H9 (cell line): Measurements from ENCODE around the gene ANAPC16. TPM values are rescaled to one million over a fixed set of nuclear protein-coding genes. Genes with fewer than 3 reads are reported as not detected.

Experiments
- DNase-seq: peaks from one replicate; pipeline ENCODE4 v3.0.0-alpha.2; 2017
- H2AFZ ChIP-seq: one replicate; pipeline ENCODE4 v1.6.1; 2013; ENCODE audit warnings: mild to moderate bottlenecking, low read length, control low read depth, moderate library complexity
- H2AK5ac ChIP-seq: 2 replicates; pipeline ENCODE4 v1.6.1; 2013; ENCODE audit warnings: low read length, control low read depth, mixed read lengths; ENCODE audit not compliant: insufficient read length
- H2BK120ac ChIP-seq: one replicate; pipeline ENCODE4 v1.6.1; 2013; ENCODE audit warnings: low read depth, mild to moderate bottlenecking, low read length, control low read depth, inconsistent platforms; ENCODE audit not compliant: poor library complexity, severe bottlenecking
- H2BK12ac ChIP-seq: 2 replicates; pipeline ENCODE4 v1.6.1; 2013; ENCODE audit warnings: low read length, control low read depth, mixed read lengths, low read depth; ENCODE audit not compliant: insufficient read length
- H2BK15ac ChIP-seq: 2 replicates; pipeline ENCODE4 v1.6.1; 2013; ENCODE audit warnings: low read depth, low read length, control low read depth
- H2BK20ac ChIP-seq: one replicate; pipeline ENCODE4 v1.6.1; 2013; ENCODE audit warnings: low read depth, mild to moderate bottlenecking, low read length, control low read depth, inconsistent platforms; ENCODE audit not compliant: poor library complexity, severe bottlenecking
- H2BK5ac ChIP-seq: 2 replicates; pipeline ENCODE4 v1.6.1; 2013; ENCODE audit warnings: low read length, control low read depth, mixed read lengths; ENCODE audit not compliant: insufficient read length
- H3K14ac ChIP-seq: 2 replicates; pipeline ENCODE4 v1.6.1; 2013; ENCODE audit warnings: low read length, control low read depth; ENCODE audit not compliant: insufficient read depth
- H3K18ac ChIP-seq: 2 replicates; pipeline ENCODE4 v1.6.1; 2013; ENCODE audit warnings: low read depth, mild to moderate bottlenecking, mixed read lengths, low read length, control low read depth; ENCODE audit not compliant: insufficient read length
- H3K23ac ChIP-seq: 2 replicates; pipeline ENCODE4 v1.6.1; 2013; ENCODE audit warnings: low read length, control low read depth, mixed read lengths, low read depth; ENCODE audit not compliant: insufficient read length
- H3K23me2 ChIP-seq: 2 replicates; pipeline ENCODE4 v1.6.1; 2013; ENCODE audit warnings: low read depth, mild to moderate bottlenecking, mixed read lengths, low read length, control low read depth; ENCODE audit not compliant: insufficient read length, poor library complexity, severe bottlenecking
- H3K27ac ChIP-seq: 2 replicates; pipeline ENCODE4 v1.5.1; 2013; ENCODE audit warnings: low read length, control low read depth, mixed read lengths, low read depth; ENCODE audit not compliant: insufficient read length
- H3K27me3 ChIP-seq: 2 replicates; pipeline ENCODE4 v1.6.1; 2013; ENCODE audit warnings: low read length, control low read depth, inconsistent platforms; ENCODE audit not compliant: insufficient read depth
- H3K4ac ChIP-seq: 2 replicates; pipeline ENCODE4 v1.6.1; 2013; ENCODE audit warnings: low read depth, mild to moderate bottlenecking, control low read depth, inconsistent platforms, low read length, moderate library complexity
- H3K4me1 ChIP-seq: 2 replicates; pipeline ENCODE4 v1.6.1; 2013; ENCODE audit warnings: low read length, control low read depth, inconsistent platforms; ENCODE audit not compliant: insufficient read depth
- H3K4me2 ChIP-seq: 2 replicates; pipeline ENCODE4 v1.6.1; 2013; ENCODE audit warnings: low read length, control low read depth, mixed read lengths; ENCODE audit not compliant: insufficient read length, insufficient read depth
- H3K56ac ChIP-seq: 2 replicates; pipeline ENCODE4 v1.6.1; 2013; ENCODE audit warnings: low read depth, mild to moderate bottlenecking, mixed read lengths, low read length, control low read depth; ENCODE audit not compliant: insufficient read length
- H3K79me1 ChIP-seq: 2 replicates; pipeline ENCODE4 v1.6.1; 2013; ENCODE audit warnings: low read depth, mild to moderate bottlenecking, moderate library complexity, low read length, control low read depth, inconsistent platforms; ENCODE audit not compliant: insufficient read depth, poor library complexity, severe bottlenecking
- H3K79me2 ChIP-seq: 2 replicates; pipeline ENCODE4 v1.6.1; 2013; ENCODE audit warnings: low read length, control low read depth, inconsistent platforms; ENCODE audit not compliant: insufficient read depth
- H3K9ac ChIP-seq: 2 replicates; pipeline ENCODE4 v1.6.1; 2013; ENCODE audit warnings: low read length, control low read depth, mixed read lengths; ENCODE audit not compliant: insufficient read length; ENCODE audit errors: extremely low read depth
- H3K9me3 ChIP-seq: one replicate; pipeline ENCODE4 v1.6.1; 2013; ENCODE audit warnings: low read depth, low read length, inconsistent platforms; ENCODE audit not compliant: control insufficient read depth
- H3T11ph ChIP-seq: one replicate; pipeline ENCODE4 v1.6.1; 2013; ENCODE audit warnings: mild to moderate bottlenecking, low read length, control low read depth, inconsistent platforms
- H4K20me1 ChIP-seq: one replicate; pipeline ENCODE4 v1.6.1; 2013; ENCODE audit not compliant: control insufficient read depth, insufficient read length, insufficient read depth
- H4K5ac ChIP-seq: 2 replicates; pipeline ENCODE4 v1.6.1; 2013; ENCODE audit warnings: low read depth, mild to moderate bottlenecking, mixed read lengths, low read length, control low read depth; ENCODE audit not compliant: insufficient read length
- H4K8ac ChIP-seq: replicated peaks from 2 replicates; pipeline ENCODE4 v1.6.1; 2013; ENCODE audit warnings: low read length, control low read depth, mixed read lengths, low read depth; ENCODE audit not compliant: insufficient read length
- H4K91ac ChIP-seq: 2 replicates; pipeline ENCODE4 v1.6.1; 2013; ENCODE audit warnings: low read depth, mild to moderate bottlenecking, moderate library complexity, mixed read lengths, low read length, control low read depth; ENCODE audit not compliant: insufficient read length
- H3K27ac Mint-ChIP-seq, 3 experiments: 2 replicates in 2 of 3; 3 replicates in 1 of 3; pipeline ENCODE4 v1.8.0; 2020 to 2021; ENCODE audit warnings: mixed read lengths in 3 of 3, mild to moderate bottlenecking in 1 of 3, moderate library complexity in 1 of 3
- H3K27me3 Mint-ChIP-seq: 2 replicates; pipeline ENCODE4 v1.8.0; 2021; ENCODE audit warnings: low read depth, mild to moderate bottlenecking, moderate library complexity, mixed read lengths
- H3K36me3 Mint-ChIP-seq, 3 experiments: 2 replicates in 2 of 3; 3 replicates in 1 of 3; pipeline ENCODE4 v1.8.0; 2020 to 2021; ENCODE audit warnings: low read depth in 3 of 3, mixed read lengths in 3 of 3; ENCODE audit not compliant: insufficient read depth in 1 of 3
- H3K4me1 Mint-ChIP-seq, 2 experiments: 2 replicates each; pipeline ENCODE4 v1.8.0; 2020; ENCODE audit warnings: mixed read lengths in 2 of 2
- H3K4me3 Mint-ChIP-seq, 2 experiments: 2 replicates in 1 of 2; 3 replicates in 1 of 2; pipeline ENCODE4 v1.8.0; 2020 to 2021; ENCODE audit warnings: mild to moderate bottlenecking in 2 of 2, mixed read lengths in 2 of 2, moderate library complexity in 1 of 2
- H3K9me3 Mint-ChIP-seq, 2 experiments: 2 replicates in 1 of 2; 3 replicates in 1 of 2; pipeline ENCODE4 v1.8.0; 2020; ENCODE audit warnings: mild to moderate bottlenecking in 2 of 2, mixed read lengths in 2 of 2, moderate library complexity in 1 of 2
- CTCF ChIP-seq: fragments of 200-600 bp; sonication (generic); conservative IDR thresholded peaks from 3 replicates; pipeline ENCODE4 v1.8.0; 2021; ENCODE audit warnings: antibody characterized with exemption, mild to moderate bottlenecking
- WGBS: extraction: QIAGEN DNeasy Blood & Tissue Kit; methylation state at CpG from one replicate; pipeline ENCODE4 v1.1.7; 2013; ENCODE audit warnings: missing lambda C conversion rate, low lambda C conversion rate, mixed read lengths; ENCODE audit not compliant: insufficient read length; ENCODE audit errors: extremely low coverage; 5-methylcytosine and 5-hydroxymethylcytosine counted together
- total RNA-seq: library from RNA; stranded (reverse); gene quantifications from 2 replicates; pipeline ENCODE4 v1.2.1, GENCODE V29; 2021

ANAPC16 gene
- total RNA-seq, 1 experiment from 2014 or later = 66.6 TPM

GRCh38 chr10:72274213-72274729 is 58.5 kb downstream of the ANAPC16 start:
- Histone ChIP-seq H3K23me2 (peaks cover 25% of the 10 kb centered on the region), H3K79me1 (no peaks in the 10 kb centered on the region), H3K9me3 (no peaks in the 10 kb centered on the region), H3K23ac (no peak overlapping the region), H3K14ac (peak overlapping the region; percentile 28), H3K27me3 (no peaks in the 10 kb centered on the region), H3T11ph (no peak overlapping the region), H2AFZ (no peak overlapping the region), H4K5ac (no peak overlapping the region), H2BK15ac (no peak overlapping the region), H2BK5ac (no peak overlapping the region), H4K20me1 (no peaks in the 10 kb centered on the region), H2BK120ac (no peak overlapping the region), H4K8ac (no peak overlapping the region), H3K79me2 (no peaks in the 10 kb centered on the region; the same call in 1 of the 2 replicates), H2BK12ac (no peak overlapping the region), H3K4me2 (peak overlapping the region; percentile 75), H2AK5ac (no peak overlapping the region), H3K4ac (no peak overlapping the region), H3K4me1 (peaks cover 2% of the 10 kb centered on the region; the same call in 1 of the 2 replicates), H3K27ac (no peak overlapping the region), H3K56ac (no peak overlapping the region), H3K18ac (peak overlapping the region; percentile 43), H4K91ac (no peak overlapping the region), H3K9ac (peak overlapping the region; percentile 60), H2BK20ac (no peak overlapping the region)
- Mint-ChIP-seq H3K27ac (peak overlapping the region; percentile 92 to 94 (median 93); a peak in 5 of 7 replicates), H3K4me1 (peaks cover 46 to 47% of the 10 kb centered on the region in 2 experiments), H3K9me3 (peaks cover 0 to 5% of the 10 kb centered on the region in 2 experiments; a peak in 1 of 5 replicates), H3K4me3 (peak overlapping the region; percentile 87 to 95), H3K27me3 (peaks cover 4% of the 10 kb centered on the region), H3K36me3 (peaks cover 11 to 24% (median 20%) of the 10 kb centered on the region in 3 experiments)
- no CpG with 5 or more reads among the region's 40 CpGs for WGBS
- DNase-seq = no peak
- TF ChIP-seq CTCF = no peak
